ENCODE measurements around the gene MAGI1. TPM values are rescaled to one million over a fixed set of nuclear protein-coding genes. Genes with fewer than 3 reads are reported as not detected.

The MAGI1 gene
- total RNA-seq, 3 donors from 2014 or later (not counting 1 experiment from before 2014, with no cell fraction given): not detected

DNA sequence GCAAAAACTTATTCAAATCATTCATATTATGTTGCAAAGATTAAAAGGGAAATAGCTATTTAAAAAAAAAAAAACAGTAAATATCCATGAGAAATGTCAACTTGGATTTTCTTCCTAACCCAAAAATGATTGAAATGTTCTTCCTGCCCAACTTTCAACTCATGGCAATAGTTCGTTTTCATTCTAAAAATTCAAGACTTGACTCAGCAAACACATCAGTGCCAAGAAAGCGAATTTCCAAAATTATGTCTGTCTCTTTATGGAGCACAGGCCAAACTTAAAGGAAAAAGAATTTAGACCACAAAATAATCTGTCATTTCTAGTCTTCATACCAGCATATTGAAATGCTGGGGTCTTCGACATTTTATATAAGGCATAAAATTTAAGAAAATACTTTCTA is 63.7 kb downstream of the MAGI1 start:
- Mint-ChIP-seq H3K9me3 (peaks cover 0 to 4% of the 10 kb centered on the region in 2 donors), H3K27ac (no peak overlapping the region), H3K27me3 (ENCODE audit: low read depth in 2 of 2) (no peaks in the 10 kb centered on the region), H3K4me3 (no peak overlapping the region), H3K4me1 (no peaks in the 10 kb centered on the region), H3K36me3 (no peaks in the 10 kb centered on the region)
- Histone ChIP-seq H3K27me3 (ENCODE audit: control insufficient read depth, insufficient read depth, low read length) (no peaks in the 10 kb centered on the region), H3K27ac (ENCODE audit: low read length) (no peak overlapping the region), H3K4me3 (ENCODE audit: low read length) (no peak overlapping the region), H3K9me3 (ENCODE audit: control insufficient read depth, insufficient read depth, low read length) (no peaks in the 10 kb centered on the region), H3K36me3 (ENCODE audit: control insufficient read depth, insufficient read depth, low read length) (no peaks in the 10 kb centered on the region), H3K4me1 (ENCODE audit: control insufficient read depth, insufficient read depth, low read length) (no peaks in the 10 kb centered on the region)
- 88% methylated on average over 1 of the region's 3 CpGs for WGBS (ENCODE audit: insufficient coverage)
- ATAC-seq (no peak), DNase-seq (no peak)
- intact Hi-C loops (cut with micrococcal nuclease): no loop called here
- TF ChIP-seq, protein P1, sequence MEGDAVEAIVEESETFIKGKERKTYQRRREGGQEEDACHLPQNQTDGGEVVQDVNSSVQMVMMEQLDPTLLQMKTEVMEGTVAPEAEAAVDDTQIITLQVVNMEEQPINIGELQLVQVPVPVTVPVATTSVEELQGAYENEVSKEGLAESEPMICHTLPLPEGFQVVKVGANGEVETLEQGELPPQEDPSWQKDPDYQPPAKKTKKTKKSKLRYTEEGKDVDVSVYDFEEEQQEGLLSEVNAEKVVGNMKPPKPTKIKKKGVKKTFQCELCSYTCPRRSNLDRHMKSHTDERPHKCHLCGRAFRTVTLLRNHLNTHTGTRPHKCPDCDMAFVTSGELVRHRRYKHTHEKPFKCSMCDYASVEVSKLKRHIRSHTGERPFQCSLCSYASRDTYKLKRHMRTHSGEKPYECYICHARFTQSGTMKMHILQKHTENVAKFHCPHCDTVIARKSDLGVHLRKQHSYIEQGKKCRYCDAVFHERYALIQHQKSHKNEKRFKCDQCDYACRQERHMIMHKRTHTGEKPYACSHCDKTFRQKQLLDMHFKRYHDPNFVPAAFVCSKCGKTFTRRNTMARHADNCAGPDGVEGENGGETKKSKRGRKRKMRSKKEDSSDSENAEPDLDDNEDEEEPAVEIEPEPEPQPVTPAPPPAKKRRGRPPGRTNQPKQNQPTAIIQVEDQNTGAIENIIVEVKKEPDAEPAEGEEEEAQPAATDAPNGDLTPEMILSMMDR (IDR thresholded peaks at IDR 0.05): no peak

- intact Hi-C loops (cut with micrococcal nuclease): no loop called here
- Mint-ChIP-seq H3K36me3 (no peaks in the 10 kb centered on the region), H3K4me1 (no peaks in the 10 kb centered on the region), H3K27me3 (ENCODE audit: low read depth in 2 of 2) (no peaks in the 10 kb centered on the region), H3K4me3 (no peak overlapping the region), H3K27ac (no peak overlapping the region), H3K9me3 (peaks cover 0 to 4% of the 10 kb centered on the region in 2 donors)
- DNase-seq (no peak), ATAC-seq (no peak)
- no peaks in the 10 kb centered on the region for H3K36me3 ChIP-seq (ENCODE audit: control insufficient read depth, insufficient read depth, low read length)
- TF ChIP-seq, protein P1 (IDR thresholded peaks at IDR 0.05): no peak
- H3K27me3 ChIP-seq (ENCODE audit: control insufficient read depth, insufficient read depth, low read length): no peaks in the 10 kb centered on the region
- H3K9me3 ChIP-seq (ENCODE audit: control insufficient read depth, insufficient read depth, low read length): no peaks in the 10 kb centered on the region
- H3K4me1 ChIP-seq (ENCODE audit: control insufficient read depth, insufficient read depth, low read length): no peaks in the 10 kb centered on the region
- 94% methylated on average over 2 of the region's 4 CpGs for WGBS (ENCODE audit: insufficient coverage)
- no peak overlapping the region for H3K27ac ChIP-seq (ENCODE audit: low read length)
- no peak overlapping the region for H3K4me3 ChIP-seq (ENCODE audit: low read length)
Measured at GRCh38 chr3:65974509-65974908, 64.2 kb downstream of the MAGI1 start.

- TF ChIP-seq, protein P1 (IDR thresholded peaks at IDR 0.05): no peak
- Mint-ChIP-seq H3K36me3 (no peaks in the 10 kb centered on the region), H3K4me3 (no peak overlapping the region), H3K27ac (no peak overlapping the region), H3K4me1 (no peaks in the 10 kb centered on the region), H3K27me3 (ENCODE audit: low read depth in 2 of 2) (no peaks in the 10 kb centered on the region), H3K9me3 (peaks cover 0 to 1% of the 10 kb centered on the region in 2 donors)
- no peak for DNase-seq
- ATAC-seq: no peak
- Histone ChIP-seq H3K36me3 (ENCODE audit: control insufficient read depth, insufficient read depth, low read length) (no peaks in the 10 kb centered on the region), H3K27ac (ENCODE audit: low read length) (no peak overlapping the region), H3K27me3 (ENCODE audit: control insufficient read depth, insufficient read depth, low read length) (no peaks in the 10 kb centered on the region), H3K4me1 (ENCODE audit: control insufficient read depth, insufficient read depth, low read length) (no peaks in the 10 kb centered on the region), H3K4me3 (ENCODE audit: low read length) (no peak overlapping the region), H3K9me3 (ENCODE audit: control insufficient read depth, insufficient read depth, low read length) (no peaks in the 10 kb centered on the region)
- WGBS (ENCODE audit: insufficient coverage): no CpG with 5 or more reads among the region's 1 CpG
- intact Hi-C loops (cut with micrococcal nuclease): no loop called here
Measured at GRCh38 chr3:65972765-65973164, 66.0 kb downstream of the MAGI1 start.

Data from natural killer cell (primary cell).